Adipocyte (in vitro differentiated cells): Measurements from ENCODE around the gene SGSH.

Experiments
- DNase-seq: peaks from one replicate; pipeline ENCODE4 v3.0.0-alpha.2; 2015; ENCODE audit warnings: low read depth
- H3K27me3 ChIP-seq: replicated peaks from 2 replicates; pipeline ENCODE4 v1.7.0; 2013; ENCODE audit warnings: mild to moderate bottlenecking, low read length, moderate library complexity; ENCODE audit not compliant: control insufficient read depth, insufficient read depth
- H3K36me3 ChIP-seq: 2 replicates; pipeline ENCODE4 v1.7.0; 2013; ENCODE audit warnings: low read length, mild to moderate bottlenecking, moderate library complexity; ENCODE audit not compliant: control insufficient read depth, insufficient read depth, severe bottlenecking
- H3K4me1 ChIP-seq: 2 replicates; pipeline ENCODE4 v1.7.0; 2013; ENCODE audit warnings: mild to moderate bottlenecking, low read length, moderate library complexity; ENCODE audit not compliant: control insufficient read depth, insufficient read depth
- H3K4me3 ChIP-seq: 2 replicates; pipeline ENCODE4 v1.7.0; 2013; ENCODE audit warnings: mild to moderate bottlenecking, low read length, moderate library complexity
- H3K9ac ChIP-seq: 2 replicates; pipeline ENCODE4 v1.7.0; 2013; ENCODE audit warnings: mild to moderate bottlenecking, low read length, moderate library complexity
- H3K9me3 ChIP-seq: 2 replicates; pipeline ENCODE4 v1.7.0; 2013; ENCODE audit warnings: mild to moderate bottlenecking, low read length, moderate library complexity; ENCODE audit not compliant: control insufficient read depth

Gene SGSH

DNA sequence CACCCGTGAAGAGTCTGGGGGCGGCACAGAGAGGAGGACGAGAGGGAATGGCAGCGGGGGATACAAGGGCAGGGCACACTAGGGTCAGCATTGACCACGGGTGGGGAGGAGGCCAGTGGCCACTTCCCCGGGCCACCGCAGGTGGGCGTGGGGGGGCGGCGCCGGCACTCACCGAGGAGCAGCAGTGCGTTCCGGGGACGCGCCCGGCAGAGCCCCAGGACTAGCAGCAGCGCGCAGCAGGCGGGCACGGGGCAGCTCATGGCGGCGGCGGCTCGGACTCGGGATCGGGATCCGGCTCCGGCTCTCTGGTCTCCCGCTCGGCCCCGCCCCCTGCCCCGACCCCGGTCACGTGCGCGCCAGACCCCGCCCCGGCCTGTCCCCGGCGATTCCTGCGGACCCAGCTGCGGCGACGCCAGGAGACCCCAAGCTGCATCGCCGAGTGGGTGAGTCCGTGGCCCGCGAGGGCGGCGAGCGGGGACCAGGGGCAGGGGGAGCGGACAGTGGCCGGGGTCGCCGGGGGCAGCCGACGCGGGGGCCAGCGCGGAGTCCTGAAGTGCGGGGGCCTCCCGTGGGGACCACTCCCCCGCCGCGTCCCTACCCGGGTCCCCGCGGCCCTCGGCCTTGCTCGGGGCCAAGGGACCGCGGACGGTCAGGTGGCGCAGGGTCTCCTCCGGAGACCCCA is at the start of gene SGSH, which contains the start of gene SLC26A11:
TSS of gene SGSH (minus strand) at position 280 of the 682 bp plus-strand sequence. CDS start at position 260, 20 bp downstream.
TSS of gene SLC26A11 (plus strand) at position 374 of the 682 bp plus-strand sequence. CDS start 1,134 bp downstream, outside the sequence.
- Histone ChIP-seq H3K4me3 (peak within 1 kb of the TSS; percentile 97), H3K4me1 (peaks cover 8% of the 10 kb centered on the region), H3K27me3 (no peaks in the 10 kb centered on the region), H3K9ac (peak within 1 kb of the TSS; percentile 98), H3K9me3 (no peaks in the 10 kb centered on the region), H3K36me3 (peaks cover 19% of the 10 kb centered on the region)
- DNase-seq, result peak; percentile 88

DNA sequence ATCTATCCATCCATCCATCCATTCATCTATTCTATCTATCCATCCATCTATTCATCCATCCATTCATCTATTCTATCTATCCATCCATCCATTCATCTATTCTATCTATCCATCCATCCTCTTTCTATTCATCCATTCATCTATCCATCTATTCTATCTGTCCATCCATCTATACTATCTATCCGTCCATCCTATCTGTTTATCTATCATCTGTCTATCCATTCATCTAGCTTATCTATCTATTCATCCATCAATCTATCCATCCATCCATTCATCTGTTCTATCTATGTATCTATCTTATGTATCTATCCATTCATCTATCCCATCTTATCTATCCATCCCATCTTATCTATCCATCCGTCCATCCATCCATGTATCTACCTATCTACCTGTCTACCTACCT is 49.3 kb upstream of the SGSH start:
- no peaks in the 10 kb centered on the region for H3K27me3 ChIP-seq
- no peak for DNase-seq
- no peak overlapping the region for H3K4me3 ChIP-seq
- H3K4me1 ChIP-seq, result peaks cover 2% of the 10 kb centered on the region
- H3K9me3 ChIP-seq, result no peaks in the 10 kb centered on the region
- H3K9ac ChIP-seq, result no peak overlapping the region
- peaks cover 13% of the 10 kb centered on the region for H3K36me3 ChIP-seq

DNA sequence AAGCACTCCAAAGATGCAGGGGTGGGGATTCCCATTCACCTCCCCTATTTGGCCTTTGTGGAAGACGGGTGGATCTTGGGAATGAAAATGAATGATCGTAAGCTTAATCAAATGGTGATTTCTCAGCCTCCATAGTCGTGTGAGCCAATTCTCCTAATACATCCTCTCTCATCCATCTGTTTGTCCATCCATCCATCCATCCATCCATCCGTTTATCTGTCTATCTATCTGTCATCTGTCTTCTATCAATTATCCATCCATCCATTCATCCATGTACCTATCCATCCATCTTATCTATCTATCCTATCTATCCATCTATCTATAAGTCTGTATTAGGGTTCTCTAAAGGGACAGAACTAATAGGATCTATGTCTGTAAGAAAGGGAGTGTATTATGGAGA is 48.3 kb upstream of the SGSH start:
- DNase-seq, result no peak
- peaks cover 8% of the 10 kb centered on the region for H3K36me3 ChIP-seq
- no peaks in the 10 kb centered on the region for H3K9me3 ChIP-seq

DNA sequence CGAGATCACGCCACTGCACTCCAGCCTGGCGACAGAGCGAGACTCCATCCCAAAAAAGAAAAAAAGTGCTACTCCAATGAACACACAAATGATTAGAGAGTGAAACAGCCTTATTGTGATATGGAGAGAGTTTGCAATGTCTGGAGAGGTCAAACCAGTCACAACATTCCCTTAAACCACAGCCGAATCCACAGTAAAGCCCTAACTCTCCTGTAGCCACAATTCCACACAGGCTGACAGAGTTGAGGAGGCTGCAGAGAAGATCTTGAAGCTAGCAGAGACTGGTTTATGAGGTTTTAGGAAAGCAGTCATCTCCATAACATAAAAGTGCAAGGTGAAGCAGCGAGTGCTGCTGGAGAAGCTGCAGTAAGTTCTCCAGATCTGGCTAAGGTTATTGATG is 47.3 kb upstream of the SGSH start:
- Histone ChIP-seq H3K4me3 (no peak overlapping the region), H3K27me3 (no peaks in the 10 kb centered on the region), H3K9me3 (no peaks in the 10 kb centered on the region), H3K36me3 (peaks cover 8% of the 10 kb centered on the region), H3K4me1 (peaks cover 22% of the 10 kb centered on the region), H3K9ac (no peak overlapping the region)
- DNase-seq, result no peak

More for the DNA sequence above, 48.3 kb upstream of the SGSH start:
- no peaks in the 10 kb centered on the region for H3K27me3 ChIP-seq
- no peak overlapping the region for H3K9ac ChIP-seq
- peaks cover 12% of the 10 kb centered on the region for H3K4me1 ChIP-seq
- no peak overlapping the region for H3K4me3 ChIP-seq

DNA sequence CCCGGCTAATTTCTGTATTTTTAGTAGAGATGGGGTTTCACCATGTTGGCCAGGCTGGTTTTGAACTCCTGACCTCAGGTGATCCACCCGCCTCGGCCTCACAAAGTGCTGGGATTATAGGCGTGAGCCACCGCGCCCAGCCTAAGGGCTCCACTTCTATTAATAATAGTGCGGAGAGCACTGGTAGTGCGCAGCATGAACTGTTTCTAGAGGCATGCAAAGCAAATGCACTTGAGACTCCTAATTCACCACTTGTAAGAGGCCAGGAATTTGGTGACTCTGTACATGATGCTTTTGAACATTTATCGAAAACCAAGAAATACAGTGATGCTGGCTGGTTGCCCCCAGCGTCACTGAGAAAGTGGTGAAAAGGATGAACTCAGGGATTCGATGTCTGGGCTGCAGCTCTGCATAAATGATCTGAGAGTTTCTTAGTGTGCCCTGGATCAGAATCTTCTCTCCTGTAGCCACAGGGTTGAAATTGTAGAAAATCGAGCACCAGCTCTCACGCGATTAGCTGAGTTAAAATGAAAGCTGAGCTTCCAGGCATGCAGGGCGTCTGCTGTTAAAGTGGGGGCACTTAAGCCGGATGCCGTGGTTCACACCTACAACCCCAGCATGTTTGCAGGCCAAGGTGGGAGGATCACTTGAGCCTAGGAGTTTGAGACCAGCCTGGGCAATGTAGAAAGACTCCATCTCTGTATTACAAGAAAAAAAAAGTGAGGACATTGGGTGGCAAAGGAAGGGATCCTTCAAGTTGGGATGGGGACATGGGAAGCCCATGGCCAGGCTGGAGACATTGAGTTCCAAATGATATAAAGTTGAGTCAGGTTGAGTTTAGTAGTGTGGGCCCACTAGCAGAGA is 45.3 kb upstream of the SGSH start:
- no peaks in the 10 kb centered on the region for H3K27me3 ChIP-seq
- peaks cover 8% of the 10 kb centered on the region for H3K36me3 ChIP-seq
- H3K4me1 ChIP-seq, result peaks cover 29% of the 10 kb centered on the region
- no peak for DNase-seq
- H3K9me3 ChIP-seq, result no peaks in the 10 kb centered on the region
- no peak overlapping the region for H3K9ac ChIP-seq
- H3K4me3 ChIP-seq, result no peak overlapping the region

DNA sequence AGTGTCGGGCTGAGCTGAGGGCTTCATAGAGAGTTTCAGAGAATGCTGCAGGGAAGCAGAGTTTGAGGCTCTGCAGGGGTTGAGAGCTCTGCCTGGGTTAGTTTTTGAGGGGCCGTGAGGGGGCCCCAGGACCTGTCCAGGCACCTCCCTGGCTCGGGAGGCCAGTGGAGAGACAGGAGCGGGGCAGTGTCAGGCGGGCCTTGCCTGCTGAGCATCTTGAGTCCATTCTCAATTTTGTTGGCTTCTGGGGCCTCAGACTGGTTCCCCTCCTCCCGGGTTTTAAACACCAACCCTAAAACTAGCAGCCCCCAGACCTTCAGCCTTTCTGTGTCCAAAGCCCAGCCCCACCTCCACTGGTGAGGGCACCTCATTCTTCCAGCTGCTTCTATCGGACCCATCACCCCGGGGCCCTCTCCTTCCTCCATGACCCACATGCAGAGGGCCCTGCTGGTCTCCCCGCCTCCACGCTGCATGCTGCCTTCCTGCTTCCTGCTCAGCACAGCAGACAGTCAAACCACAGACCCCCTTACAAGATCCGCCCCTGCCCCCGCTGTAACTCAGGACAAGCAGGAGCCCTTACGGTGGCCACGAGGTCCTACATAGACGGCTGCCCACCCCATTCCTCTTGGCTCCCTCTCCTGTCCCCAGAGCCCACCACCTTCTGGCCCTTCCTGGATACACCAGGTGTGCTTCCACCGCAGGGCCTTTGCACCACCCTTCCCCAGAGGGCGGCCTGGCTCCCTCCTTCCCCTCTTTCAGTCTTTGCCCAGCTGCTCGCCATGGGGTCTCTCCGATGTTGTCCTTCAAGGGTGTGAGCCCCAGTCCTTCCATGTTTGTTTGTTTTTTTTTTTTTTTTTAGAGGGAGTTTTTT is 44.3 kb upstream of the SGSH start:
- Histone ChIP-seq H3K9ac (peak overlapping the region; percentile 98), H3K9me3 (no peaks in the 10 kb centered on the region), H3K4me1 (peaks cover 34% of the 10 kb centered on the region), H3K27me3 (no peaks in the 10 kb centered on the region), H3K4me3 (peak overlapping the region; percentile 92), H3K36me3 (peaks cover 6% of the 10 kb centered on the region)
- no peak for DNase-seq

DNA sequence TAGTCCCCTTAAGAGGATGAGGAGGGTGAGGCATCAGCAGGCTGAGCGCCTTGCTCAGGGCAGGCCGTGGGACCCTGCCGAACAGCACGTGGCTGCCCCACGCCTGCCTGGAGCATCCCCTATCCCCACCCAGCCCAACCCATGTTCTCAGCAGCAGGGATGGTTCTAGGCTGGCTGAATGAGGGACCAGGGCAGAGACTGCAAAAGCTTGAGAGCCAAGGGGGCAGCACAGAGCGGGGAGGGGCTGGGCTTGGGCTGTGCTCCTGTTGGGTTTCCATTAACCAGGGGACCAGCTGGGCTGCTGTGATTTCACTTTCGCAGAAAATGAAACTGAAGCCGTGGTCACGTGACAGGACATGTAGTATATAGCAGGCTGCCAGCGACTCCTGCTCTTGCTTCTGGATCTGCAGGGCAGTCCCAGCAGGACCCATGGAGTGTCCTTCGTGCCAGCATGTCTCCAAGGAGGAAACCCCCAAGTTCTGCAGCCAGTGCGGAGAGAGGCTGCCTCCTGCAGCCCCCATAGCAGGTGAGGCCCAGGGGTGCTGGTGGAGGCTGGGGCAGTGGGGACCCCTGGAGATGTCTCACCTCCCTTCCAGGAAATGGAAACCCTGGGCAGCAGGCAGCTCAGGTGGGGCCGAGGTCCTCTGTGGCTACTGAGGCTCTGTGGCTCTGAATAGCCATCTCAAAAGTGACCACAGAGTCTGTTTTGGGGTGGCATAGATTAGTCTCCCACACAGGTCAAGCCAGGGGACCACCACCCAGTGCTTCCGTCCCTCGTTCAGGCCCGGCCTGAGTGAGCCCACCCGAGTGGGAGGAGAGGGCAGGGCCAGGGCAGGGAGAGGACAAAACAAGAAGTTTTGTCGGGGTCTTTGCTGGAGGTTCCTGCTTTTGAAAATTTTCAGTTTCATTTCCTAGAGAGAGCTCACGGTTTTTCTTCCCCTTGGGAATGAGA is 43.4 kb upstream of the SGSH start:
- no peaks in the 10 kb centered on the region for H3K9me3 ChIP-seq
- peak; percentile 67 for DNase-seq
- peak overlapping the region; percentile 98 for H3K9ac ChIP-seq
- H3K4me1 ChIP-seq, result peaks cover 34% of the 10 kb centered on the region
- H3K4me3 ChIP-seq, result peak overlapping the region; percentile 92
- no peaks in the 10 kb centered on the region for H3K36me3 ChIP-seq
- no peaks in the 10 kb centered on the region for H3K27me3 ChIP-seq

DNA sequence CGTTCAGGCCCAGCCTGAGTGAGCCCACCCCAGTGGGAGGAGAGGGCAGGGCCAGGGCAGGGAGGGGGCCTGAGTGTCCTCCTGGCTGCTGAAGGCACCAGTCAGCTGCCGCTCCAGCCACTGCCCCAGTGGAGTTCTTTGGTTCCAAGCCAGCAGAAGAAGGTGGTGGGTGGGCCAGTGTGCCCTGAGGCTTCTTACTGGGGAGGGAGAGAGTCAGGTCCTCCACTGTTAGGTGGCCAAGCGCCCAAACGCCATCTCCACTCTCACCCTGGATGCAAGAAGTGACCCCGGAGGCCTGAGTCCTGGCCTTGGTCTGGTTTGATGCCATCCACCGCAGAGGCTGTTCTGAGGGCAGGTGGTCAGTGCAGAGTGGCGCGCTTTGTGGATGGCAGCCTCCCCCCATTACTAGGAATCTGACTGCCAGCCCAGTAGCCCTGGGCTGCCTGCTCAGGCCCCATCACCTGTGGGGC is 42.7 kb upstream of the SGSH start:
- Histone ChIP-seq H3K36me3 (no peaks in the 10 kb centered on the region), H3K4me3 (peak overlapping the region; percentile 92), H3K4me1 (peaks cover 34% of the 10 kb centered on the region), H3K9me3 (no peaks in the 10 kb centered on the region), H3K27me3 (no peaks in the 10 kb centered on the region), H3K9ac (peak overlapping the region; percentile 98)
- DNase-seq, result no peak

DNA sequence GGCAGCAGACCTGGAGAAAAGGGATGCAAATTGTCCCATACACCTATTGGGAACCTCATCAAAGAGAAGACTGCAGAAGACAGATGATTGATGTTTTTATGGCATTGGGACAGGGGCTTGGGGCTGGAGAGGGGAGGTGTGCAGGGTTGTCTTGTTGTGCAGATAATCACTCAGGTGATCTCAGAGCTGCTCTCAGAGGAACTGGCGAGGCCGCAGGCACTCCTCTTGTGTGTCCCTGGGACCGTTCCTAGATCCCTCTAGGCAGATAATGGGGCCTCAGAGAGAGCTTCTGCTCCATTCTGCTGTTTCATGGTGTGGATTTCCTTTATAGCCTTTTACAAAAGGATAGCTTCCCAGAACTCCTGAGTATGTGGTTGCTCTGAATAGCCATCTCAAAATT is 42.2 kb upstream of the SGSH start:
- peak overlapping the region; percentile 98 for H3K9ac ChIP-seq
- no peaks in the 10 kb centered on the region for H3K9me3 ChIP-seq
- H3K4me3 ChIP-seq, result peak overlapping the region; percentile 92
- no peak for DNase-seq
- H3K4me1 ChIP-seq, result peaks cover 34% of the 10 kb centered on the region
- H3K27me3 ChIP-seq, result no peaks in the 10 kb centered on the region
- no peaks in the 10 kb centered on the region for H3K36me3 ChIP-seq

DNA sequence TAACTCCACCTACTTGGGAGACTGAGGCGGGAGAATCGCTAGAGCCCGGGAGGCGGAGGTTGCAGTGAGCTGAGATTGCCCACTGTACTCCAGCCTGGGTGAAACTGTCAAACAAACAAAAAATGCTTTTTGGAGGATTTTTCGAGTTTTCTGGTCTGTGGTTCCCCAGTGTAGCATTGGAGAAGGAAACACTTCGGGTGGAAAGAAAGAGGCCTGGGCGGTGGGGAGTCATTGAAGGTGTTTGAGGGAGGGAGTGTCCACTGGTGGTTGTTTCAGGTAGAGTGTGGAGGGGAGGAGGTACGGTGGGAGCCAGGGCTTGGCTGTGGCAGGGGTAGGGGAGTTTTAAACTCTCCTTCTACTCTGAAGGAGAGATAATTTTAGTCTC is 41.8 kb upstream of the SGSH start:
- peaks cover 34% of the 10 kb centered on the region for H3K4me1 ChIP-seq
- peak overlapping the region; percentile 92 for H3K4me3 ChIP-seq
- no peaks in the 10 kb centered on the region for H3K9me3 ChIP-seq

More for the DNA sequence above, 41.8 kb upstream of the SGSH start:
- no peak for DNase-seq
- Histone ChIP-seq H3K27me3 (no peaks in the 10 kb centered on the region), H3K36me3 (no peaks in the 10 kb centered on the region), H3K9ac (peak overlapping the region; percentile 98)
